H1 (cell line): Measurements from ENCODE around the gene SCP2. TPM values are rescaled to one million over a fixed set of nuclear protein-coding genes. Genes with fewer than 3 reads are reported as not detected.

Experiments used
- BCL11A ChIP-seq, 2 experiments: IDR thresholded peaks; one replicate each; pipeline ENCODE4 v1.6.1; 2011; ENCODE audit warnings: low read depth in 2 of 2, low read length in 2 of 2, mild to moderate bottlenecking in 2 of 2
- CHD1 ChIP-seq: IDR thresholded peaks from 2 replicates; pipeline ENCODE4 v1.6.1; 2012; ENCODE audit warnings: low read depth, low read length, improper control_type of control experiment
- CHD7 ChIP-seq: fragments of 300-600 bp; sonication (generic); IDR thresholded peaks from 2 replicates; pipeline ENCODE4 v1.7.1; 2012; ENCODE audit warnings: low read length, moderate library complexity, mild to moderate bottlenecking, inconsistent platforms; ENCODE audit not compliant: insufficient replicate concordance
- PHF8 ChIP-seq: fragments of 200-600 bp; sonication (generic); conservative IDR thresholded peaks from 2 replicates; pipeline ENCODE4 v1.7.1; 2012; ENCODE audit warnings: low read depth, mild to moderate bottlenecking, inconsistent platforms, low read length, moderate library complexity
- RAD21 ChIP-seq, 2 experiments: IDR thresholded peaks in 1 of 2; conservative IDR thresholded peaks in 1 of 2; 2 replicates each; pipeline ENCODE4 v1.6.1; 2011; ENCODE audit warnings: low read depth in 2 of 2, low read length in 2 of 2, improper control_type of control experiment in 1 of 2, inconsistent platforms in 1 of 2, mild to moderate bottlenecking in 1 of 2, moderate library complexity in 1 of 2
- RFX5 ChIP-seq: IDR thresholded peaks from 2 replicates; pipeline ENCODE4 v1.6.1; 2011; ENCODE audit warnings: low read depth, low read length, improper control_type of control experiment, borderline replicate concordance
- SRF ChIP-seq: IDR thresholded peaks from 2 replicates; pipeline ENCODE4 v1.6.1; 2011; ENCODE audit warnings: mild to moderate bottlenecking, low read depth, low read length, moderate library complexity
- USF2 ChIP-seq: IDR thresholded peaks from 2 replicates; pipeline ENCODE4 v1.6.1; 2011; ENCODE audit warnings: low read length, improper control_type of control experiment
- polyA plus RNA-seq, 7 experiments: library from polyadenylated mRNA; depleted of rRNA in 3 of 7; stranded (reverse) in 5 of 7; unstranded in 2 of 7; fragments of >200 nt in 5 of 7; fragments of 200-250 nt in 2 of 7; gene quantifications; 1 replicate in 5 of 7; 2 replicates in 1 of 7; 4 replicates in 1 of 7; pipeline versions ENCODE4 v1.2.1 to v1.2.3, GENCODE V29; 2011 to 2013; ENCODE audit warnings: missing spikeins in 2 of 7, mixed read lengths in 2 of 7
- total RNA-seq: library from RNA; stranded (reverse); fragmentation: NEBNext Ultra II Directional; extraction: Animal tissue kit (Norgen Biotek cat#: 25700); gene quantifications from 2 replicates; pipeline ENCODE4 v1.2.1, GENCODE V29; 2021

SCP2 gene
- total and polyA plus RNA-seq, 2 of the 8 experiments (the other 6 are each of a cell fraction or from before 2014, with no cell fraction given) = 20.9 to 54.3 TPM

- TF ChIP-seq CHD7 (no peak), SRF (no peak), PHF8 (no peak), BCL11A (IDR thresholded peaks at IDR 0.05; ENCODE audit: low read depth in 2 of 2, low read length in 2 of 2) (no peak), USF2 (no peak), CHD1 (no peak), RFX5 (no peak), RAD21 (IDR thresholded peaks at IDR 0.05 in 1 of 2, conservative IDR thresholded peaks at IDR 0.05 in 1 of 2; ENCODE audit: low read depth in 2 of 2, low read length in 2 of 2) (no peak)
- TF ChIP-seq, all 59 proteins: peak for 0
Observed at GRCh38 chr1:52904208-52904926, 22.7 kb upstream of the SCP2 start (continued).
